ENCODE results near the gene PSMC6.
A peak's percentile ranks its signal among the peaks of the same experiment; 100 is the strongest.

Gene PSMC6

DNA sequence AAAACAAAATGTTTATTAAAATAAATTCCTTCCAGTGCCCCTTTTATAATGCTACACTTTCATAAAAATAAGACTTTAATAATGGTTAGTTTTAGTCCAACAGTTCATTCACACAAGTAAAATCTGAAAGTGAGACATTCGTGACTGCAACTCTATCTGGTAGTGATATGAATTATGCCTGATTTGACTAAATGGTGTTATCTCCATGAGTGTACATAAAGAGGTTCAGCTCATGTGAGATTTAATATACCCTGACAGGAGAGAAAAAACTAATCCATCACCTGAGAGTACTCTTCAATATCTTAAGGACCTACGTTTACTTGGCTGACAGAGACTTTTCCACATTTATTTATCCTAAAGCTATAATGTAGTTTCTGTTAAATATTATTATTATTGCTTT lies 45.7 kb upstream of the PSMC6 start:
- no peaks in the 10 kb centered on the region for H3K9me3 ChIP-seq (ENCODE audit: low read length)

DNA sequence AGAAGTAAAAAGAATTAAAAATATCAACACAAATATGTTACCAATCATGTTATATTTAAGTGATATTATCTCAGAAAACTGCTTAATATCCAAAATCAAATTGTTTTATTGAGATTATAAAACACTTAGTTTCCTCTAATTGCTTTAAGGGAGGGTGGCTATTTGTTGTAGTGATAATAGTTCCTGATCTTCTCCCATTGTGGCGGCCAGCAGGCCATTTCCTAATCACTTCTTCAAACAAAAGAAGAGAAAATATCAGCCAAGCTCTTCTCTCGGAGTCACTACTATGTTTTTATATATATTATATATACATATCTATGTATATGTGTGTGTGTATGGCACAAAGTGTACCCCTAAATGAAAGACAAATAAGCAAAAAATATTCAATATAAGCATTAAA lies 43.1 kb upstream of the PSMC6 start:
- Histone ChIP-seq H3K4me2 (ENCODE audit: low read length) (no peak overlapping the region), H2AFZ (ENCODE audit: low read length) (no peak overlapping the region), H3K27me3 (ENCODE audit: insufficient read depth, low read length) (no peaks in the 10 kb centered on the region), H4K20me1 (ENCODE audit: insufficient read depth, low read length) (no peaks in the 10 kb centered on the region), H3K9me2 (ENCODE audit: low read depth, low read length) (no peaks in the 10 kb centered on the region), H3K27ac (ENCODE audit: low read depth, low read length, poor library complexity, severe bottlenecking) (no peak overlapping the region), H3K36me3 (ENCODE audit: insufficient read depth, low read length) (peaks cover 49% of the 10 kb centered on the region), H3K9ac (ENCODE audit: low read length) (no peak overlapping the region), H3K4me1 (ENCODE audit: insufficient read depth, low read length, severe bottlenecking) (no peaks in the 10 kb centered on the region), H3K9me3 (ENCODE audit: low read length) (no peaks in the 10 kb centered on the region), H3K4me3 (ENCODE audit: low read depth, low read length, poor library complexity, severe bottlenecking) (no peak overlapping the region), H3K79me2 (ENCODE audit: insufficient read depth, low read length) (no peaks in the 10 kb centered on the region), H3F3A (ENCODE audit: insufficient read depth, low read length) (no peaks in the 10 kb centered on the region)
- TF ChIP-seq, protein P1, sequence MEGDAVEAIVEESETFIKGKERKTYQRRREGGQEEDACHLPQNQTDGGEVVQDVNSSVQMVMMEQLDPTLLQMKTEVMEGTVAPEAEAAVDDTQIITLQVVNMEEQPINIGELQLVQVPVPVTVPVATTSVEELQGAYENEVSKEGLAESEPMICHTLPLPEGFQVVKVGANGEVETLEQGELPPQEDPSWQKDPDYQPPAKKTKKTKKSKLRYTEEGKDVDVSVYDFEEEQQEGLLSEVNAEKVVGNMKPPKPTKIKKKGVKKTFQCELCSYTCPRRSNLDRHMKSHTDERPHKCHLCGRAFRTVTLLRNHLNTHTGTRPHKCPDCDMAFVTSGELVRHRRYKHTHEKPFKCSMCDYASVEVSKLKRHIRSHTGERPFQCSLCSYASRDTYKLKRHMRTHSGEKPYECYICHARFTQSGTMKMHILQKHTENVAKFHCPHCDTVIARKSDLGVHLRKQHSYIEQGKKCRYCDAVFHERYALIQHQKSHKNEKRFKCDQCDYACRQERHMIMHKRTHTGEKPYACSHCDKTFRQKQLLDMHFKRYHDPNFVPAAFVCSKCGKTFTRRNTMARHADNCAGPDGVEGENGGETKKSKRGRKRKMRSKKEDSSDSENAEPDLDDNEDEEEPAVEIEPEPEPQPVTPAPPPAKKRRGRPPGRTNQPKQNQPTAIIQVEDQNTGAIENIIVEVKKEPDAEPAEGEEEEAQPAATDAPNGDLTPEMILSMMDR (IDR thresholded peaks at IDR 0.05; ENCODE audit: low read length) = no peak
- no peak for TF ChIP-seq EZH2 (IDR thresholded peaks at IDR 0.05; ENCODE audit: borderline replicate concordance, low read length)

More for the DNA sequence above, 45.7 kb upstream of the PSMC6 start:
- Histone ChIP-seq H3K27me3 (ENCODE audit: insufficient read depth, low read length) (no peaks in the 10 kb centered on the region), H3K9ac (ENCODE audit: low read length) (no peak overlapping the region), H3K9me2 (ENCODE audit: low read depth, low read length) (no peaks in the 10 kb centered on the region), H3K4me1 (ENCODE audit: insufficient read depth, low read length, severe bottlenecking) (no peaks in the 10 kb centered on the region), H3K27ac (ENCODE audit: low read depth, low read length, poor library complexity, severe bottlenecking) (no peak overlapping the region), H3K4me2 (ENCODE audit: low read length) (no peak overlapping the region), H2AFZ (ENCODE audit: low read length) (no peak overlapping the region), H3F3A (ENCODE audit: insufficient read depth, low read length) (no peaks in the 10 kb centered on the region), H3K4me3 (ENCODE audit: low read depth, low read length, poor library complexity, severe bottlenecking) (no peak overlapping the region), H4K20me1 (ENCODE audit: insufficient read depth, low read length) (no peaks in the 10 kb centered on the region), H3K79me2 (ENCODE audit: insufficient read depth, low read length) (no peaks in the 10 kb centered on the region), H3K36me3 (ENCODE audit: insufficient read depth, low read length) (peaks cover 57% of the 10 kb centered on the region)
- no peak for TF ChIP-seq EZH2 (IDR thresholded peaks at IDR 0.05; ENCODE audit: borderline replicate concordance, low read length)
- TF ChIP-seq, protein P1 (IDR thresholded peaks at IDR 0.05; ENCODE audit: low read length) = no peak

DNA sequence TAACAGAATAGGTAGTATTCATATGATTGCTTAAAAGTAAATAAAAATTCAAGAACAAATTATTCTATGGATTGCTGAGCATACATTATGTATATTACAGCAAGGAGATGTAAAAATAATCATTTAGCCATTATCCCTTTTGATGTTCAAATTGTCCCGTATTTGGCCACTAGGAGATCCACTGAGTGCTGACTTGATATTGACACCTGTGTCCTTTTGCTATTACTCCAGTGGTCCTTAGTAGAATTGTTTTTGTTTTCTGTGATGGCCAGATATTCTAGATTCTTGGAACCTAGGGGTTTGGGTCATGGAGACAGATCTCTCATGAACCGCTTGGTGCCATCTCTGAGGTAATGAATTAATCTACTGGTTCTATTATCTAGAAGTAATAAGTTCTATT lies 28.4 kb upstream of the PSMC6 start:
- no peaks in the 10 kb centered on the region for H3K9me3 ChIP-seq (ENCODE audit: low read length)
- TF ChIP-seq EZH2 (IDR thresholded peaks at IDR 0.05; ENCODE audit: borderline replicate concordance, low read length) = no peak
- TF ChIP-seq, protein P1 (IDR thresholded peaks at IDR 0.05; ENCODE audit: low read length) = peak; percentile 44; the same call in 1 of the 2 replicates
- no peaks in the 10 kb centered on the region for H3K4me1 ChIP-seq (ENCODE audit: insufficient read depth, low read length, severe bottlenecking)
- H3K9ac ChIP-seq (ENCODE audit: low read length) = no peak overlapping the region
- peaks cover 6% of the 10 kb centered on the region for H3K79me2 ChIP-seq (ENCODE audit: insufficient read depth, low read length)
- H3K9me2 ChIP-seq (ENCODE audit: low read depth, low read length) = no peaks in the 10 kb centered on the region
- H3K36me3 ChIP-seq (ENCODE audit: insufficient read depth, low read length) = peaks cover 59% of the 10 kb centered on the region
- no peak overlapping the region for H3K4me3 ChIP-seq (ENCODE audit: low read depth, low read length, poor library complexity, severe bottlenecking)
- no peaks in the 10 kb centered on the region for H4K20me1 ChIP-seq (ENCODE audit: insufficient read depth, low read length)
- H3K27ac ChIP-seq (ENCODE audit: low read depth, low read length, poor library complexity, severe bottlenecking) = no peak overlapping the region
- H2AFZ ChIP-seq (ENCODE audit: low read length) = no peak overlapping the region
- no peaks in the 10 kb centered on the region for H3F3A ChIP-seq (ENCODE audit: insufficient read depth, low read length)
- H3K4me2 ChIP-seq (ENCODE audit: low read length) = no peak overlapping the region
- no peaks in the 10 kb centered on the region for H3K27me3 ChIP-seq (ENCODE audit: insufficient read depth, low read length)

All from OCI-LY1 (cell line).